Upper lobe of left lung (tissue), 4 donors: Measurements from ENCODE around the gene CRYGA.

Experiments used
- CTCF ChIP-seq, 6 experiments: fragments of 450-650 bp in 4 of 6; fragments of 200-600 bp in 2 of 6; sonication (generic) in 2 of 6; IDR thresholded peaks; one replicate each; pipeline ENCODE4 v1.5.1; 2016 to 2019; ENCODE audit warnings: antibody characterized with exemption in 6 of 6
- EP300 ChIP-seq, 4 donors: sonication (generic); formaldehyde crosslinking; IDR thresholded peaks; one replicate each; pipeline ENCODE4 v1.5.1; 2017; ENCODE audit warnings: antibody characterized with exemption in 4 of 4, control low read depth in 2 of 4
- POLR2A ChIP-seq, 4 donors: fragments of 450-650 bp; IDR thresholded peaks; one replicate each; pipeline ENCODE4 v1.5.1; 2016 to 2017; ENCODE audit warnings: antibody characterized with exemption in 4 of 4, mild to moderate bottlenecking in 2 of 4
- POLR2AphosphoS5 ChIP-seq, 2 donors: sonication (generic); formaldehyde crosslinking; IDR thresholded peaks; one replicate each; pipeline ENCODE4 v1.5.1; 2017; ENCODE audit warnings: antibody characterized with exemption in 2 of 2

GRCh38 chr2:208186465-208186864 lies 23.1 kb upstream of the CRYGA start:
- no peak for TF ChIP-seq CTCF (IDR thresholded peaks at IDR 0.05)
- no peak for TF ChIP-seq POLR2A (IDR thresholded peaks at IDR 0.05)
- TF ChIP-seq EP300 (IDR thresholded peaks at IDR 0.05): no peak
- TF ChIP-seq POLR2AphosphoS5 (IDR thresholded peaks at IDR 0.05): no peak
